Liver (tissue), 9 donors: ENCODE data around the gene PAN2. TPM values are rescaled to one million over a fixed set of nuclear protein-coding genes. Genes with fewer than 3 reads are reported as not detected.

ENCODE experiments used
- DNase-seq: peaks from one replicate; pipeline ENCODE4 v3.0.0-alpha.2; 2017; ENCODE audit warnings: low spot score
- H3K27ac ChIP-seq, 2 donors: one replicate each; pipeline ENCODE4 v1.7.0; 2013; ENCODE audit warnings: inconsistent platforms in 2 of 2, low read length in 2 of 2, control low read depth in 1 of 2, low read depth in 1 of 2, mild to moderate bottlenecking in 1 of 2
- H3K27me3 ChIP-seq, 4 donors: one replicate each; pipeline versions ENCODE4 v1.6.1 to v1.7.0; 2013; ENCODE audit warnings: low read length in 3 of 4, inconsistent platforms in 1 of 4, mild to moderate bottlenecking in 1 of 4, moderate library complexity in 1 of 4; ENCODE audit not compliant: control insufficient read depth in 4 of 4, insufficient read depth in 4 of 4
- H3K36me3 ChIP-seq, 4 donors: one replicate each; pipeline versions ENCODE4 v1.6.1 to v1.7.0; 2013; ENCODE audit warnings: low read length in 3 of 4, mild to moderate bottlenecking in 3 of 4, low read depth in 1 of 4, moderate library complexity in 1 of 4; ENCODE audit not compliant: control insufficient read depth in 4 of 4, insufficient read depth in 3 of 4
- H3K4me1 ChIP-seq, 4 donors: one replicate each; pipeline versions ENCODE4 v1.6.1 to v1.7.0; 2013; ENCODE audit warnings: low read length in 3 of 4, mild to moderate bottlenecking in 3 of 4, moderate library complexity in 1 of 4; ENCODE audit not compliant: control insufficient read depth in 4 of 4, insufficient read depth in 4 of 4
- H3K4me3 ChIP-seq, 3 donors: one replicate each; pipeline versions ENCODE4 v1.6.1 to v1.7.0; 2013; ENCODE audit warnings: low read length in 3 of 3, control low read depth in 1 of 3, low read depth in 1 of 3, mild to moderate bottlenecking in 1 of 3
- H3K9ac ChIP-seq, 2 donors: one replicate each; pipeline ENCODE4 v1.7.0; 2013; ENCODE audit warnings: low read length in 2 of 2, mild to moderate bottlenecking in 2 of 2, moderate library complexity in 2 of 2, control low read depth in 1 of 2, low read depth in 1 of 2
- H3K9me3 ChIP-seq, 4 donors: one replicate each; pipeline versions ENCODE4 v1.6.1 to v1.7.0; 2013; ENCODE audit warnings: low read length in 3 of 4; ENCODE audit not compliant: control insufficient read depth in 4 of 4
- EGR1 ChIP-seq, 2 donors: IDR thresholded peaks; 2 replicates each; pipeline ENCODE4 v1.6.1; 2016 to 2018; ENCODE audit warnings: antibody characterized with exemption in 2 of 2, low read depth in 2 of 2
- FOXA1 ChIP-seq: IDR thresholded peaks from 2 replicates; pipeline ENCODE4 v1.6.1; 2016; ENCODE audit warnings: antibody characterized with exemption
- FOXA2 ChIP-seq: IDR thresholded peaks from 2 replicates; pipeline ENCODE4 v1.6.1; 2016; ENCODE audit warnings: antibody characterized with exemption
- GABPA ChIP-seq, 2 donors: IDR thresholded peaks in 1 of 2; conservative IDR thresholded peaks in 1 of 2; 2 replicates each; pipeline ENCODE4 v1.6.1; 2016; ENCODE audit warnings: antibody characterized with exemption in 2 of 2, mild to moderate bottlenecking in 1 of 2, moderate library complexity in 1 of 2
- HNF4A ChIP-seq, 2 donors: conservative IDR thresholded peaks; 2 replicates each; pipeline ENCODE4 v1.6.1; 2016; ENCODE audit warnings: antibody characterized with exemption in 2 of 2, mild to moderate bottlenecking in 2 of 2
- HNF4G ChIP-seq: IDR thresholded peaks from 2 replicates; pipeline ENCODE4 v1.6.1; 2016; ENCODE audit warnings: antibody characterized with exemption
- JUND ChIP-seq, 2 donors: IDR thresholded peaks; 2 replicates each; pipeline ENCODE4 v1.6.1; 2016; ENCODE audit warnings: antibody characterized with exemption in 2 of 2
- NR2F2 ChIP-seq: IDR thresholded peaks from 2 replicates; pipeline ENCODE4 v1.6.1; 2016; ENCODE audit warnings: antibody characterized with exemption
- RAD21 ChIP-seq, 2 donors: IDR thresholded peaks; 2 replicates each; pipeline ENCODE4 v1.6.1; 2016; ENCODE audit warnings: antibody characterized with exemption in 2 of 2, mild to moderate bottlenecking in 2 of 2
- RXRA ChIP-seq, 2 donors: IDR thresholded peaks; 2 replicates each; pipeline ENCODE4 v1.6.1; 2017 to 2018; ENCODE audit warnings: antibody characterized with exemption in 2 of 2, mild to moderate bottlenecking in 1 of 2
- SP1 ChIP-seq: IDR thresholded peaks from 2 replicates; pipeline ENCODE4 v1.6.1; 2018; ENCODE audit warnings: antibody characterized with exemption, mild to moderate bottlenecking
- TAF1 ChIP-seq: conservative IDR thresholded peaks from 2 replicates; pipeline ENCODE4 v1.6.1; 2016; ENCODE audit warnings: antibody characterized with exemption, mild to moderate bottlenecking
- YY1 ChIP-seq: IDR thresholded peaks from 2 replicates; pipeline ENCODE4 v1.6.1; 2016; ENCODE audit warnings: antibody characterized with exemption, mild to moderate bottlenecking
- WGBS: extraction: QIAGEN DNeasy Blood & Tissue Kit; methylation state at CpG from one replicate; pipeline ENCODE4 v1.1.7; 2013; 5-methylcytosine and 5-hydroxymethylcytosine counted together
- polyA plus RNA-seq, 2 donors: library from polyadenylated mRNA; stranded (reverse) in 1 of 2; unstranded in 1 of 2; fragments of 200-250 nt in 1 of 2; fragments of >200 nt in 1 of 2; fragmentation: Nextera tagmentation in 1 of 2; extraction: Ambion mirVana in 1 of 2; gene quantifications; one replicate each; pipeline versions ENCODE4 v1.2.1 to v1.2.3, GENCODE V29; 2013 to 2015
- total RNA-seq, 2 donors: library from RNA; depleted of rRNA; stranded (reverse); fragments of >200 nt; gene quantifications; one replicate each; pipeline ENCODE4 v1.2.3, GENCODE V29; 2014
- TF ChIP-seq, protein P1 (sequence below): IDR thresholded peaks from 2 replicates; pipeline ENCODE4 v1.6.1; 2016; ENCODE audit warnings: antibody characterized with exemption
- TF ChIP-seq, protein P2 (sequence below): fragments of 150-350 bp; IDR thresholded peaks from 2 replicates; pipeline ENCODE4 v1.5.1; 2017; ENCODE audit warnings: improper control_type of control experiment, low read depth, low read length; ENCODE audit not compliant: missing input control
- TF ChIP-seq, protein P3 (sequence below): IDR thresholded peaks from 2 replicates; pipeline ENCODE4 v1.6.1; 2016; ENCODE audit warnings: antibody characterized with exemption, mild to moderate bottlenecking
- TF ChIP-seq, protein P4 (sequence below): IDR thresholded peaks from 2 replicates; pipeline ENCODE4 v1.6.1; 2016; ENCODE audit warnings: antibody characterized with exemption
- TF ChIP-seq, protein P5 (sequence below): IDR thresholded peaks from 2 replicates; pipeline ENCODE4 v1.6.1; 2016; ENCODE audit warnings: antibody characterized with exemption
- donor health status: healthy.
- donor health status: healthy.
- donor health status: healthy.
- donor health status: healthy.
- donor health status: healthy.

PAN2 gene
- total and polyA plus RNA-seq, 4 donors = 20.5 to 92.4 (median 27.7) TPM

DNA sequence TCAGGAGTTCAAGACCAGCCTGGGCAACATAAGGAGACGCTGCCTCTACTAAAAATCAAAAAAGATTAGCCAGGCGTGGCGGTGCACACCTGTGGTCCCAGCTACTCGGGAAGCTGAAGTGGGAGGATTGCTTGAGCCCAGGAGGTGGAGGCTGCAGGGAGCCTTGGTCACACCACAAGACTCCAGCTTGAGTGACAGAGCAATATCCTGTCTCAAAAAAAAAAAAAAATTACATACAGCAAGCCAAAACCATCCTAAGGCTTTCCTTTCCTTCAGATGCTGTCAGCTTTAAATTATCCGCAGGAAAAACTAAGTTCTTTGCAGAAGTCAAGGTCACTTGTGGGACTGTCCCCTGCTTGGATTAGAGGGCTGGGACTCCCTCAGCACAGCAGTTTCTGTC lies 35.0 kb downstream of the PAN2 start:
- H3K9me3 ChIP-seq = no peaks in the 10 kb centered on the region
- H3K4me1 ChIP-seq = peaks cover 15 to 66% (median 63%) of the 10 kb centered on the region in 4 donors
- peak overlapping the region in 1 of 2 donors; percentile 95 for H3K27ac ChIP-seq
- 65% methylated on average over 5 of the region's 5 CpGs for WGBS
- no peak for TF ChIP-seq NR2F2
- TF ChIP-seq, protein P1, sequence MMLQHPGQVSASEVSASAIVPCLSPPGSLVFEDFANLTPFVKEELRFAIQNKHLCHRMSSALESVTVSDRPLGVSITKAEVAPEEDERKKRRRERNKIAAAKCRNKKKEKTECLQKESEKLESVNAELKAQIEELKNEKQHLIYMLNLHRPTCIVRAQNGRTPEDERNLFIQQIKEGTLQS = no peak
- TF ChIP-seq SP1 = no peak
- no peak for TF ChIP-seq HNF4A (conservative IDR thresholded peaks at IDR 0.05)
- no peak for TF ChIP-seq JUND (IDR thresholded peaks at IDR 0.05)
- no peak for TF ChIP-seq EGR1 (IDR thresholded peaks at IDR 0.05; ENCODE audit: low read depth in 2 of 2)
- TF ChIP-seq HNF4G = no peak
- TF ChIP-seq, protein P2, sequence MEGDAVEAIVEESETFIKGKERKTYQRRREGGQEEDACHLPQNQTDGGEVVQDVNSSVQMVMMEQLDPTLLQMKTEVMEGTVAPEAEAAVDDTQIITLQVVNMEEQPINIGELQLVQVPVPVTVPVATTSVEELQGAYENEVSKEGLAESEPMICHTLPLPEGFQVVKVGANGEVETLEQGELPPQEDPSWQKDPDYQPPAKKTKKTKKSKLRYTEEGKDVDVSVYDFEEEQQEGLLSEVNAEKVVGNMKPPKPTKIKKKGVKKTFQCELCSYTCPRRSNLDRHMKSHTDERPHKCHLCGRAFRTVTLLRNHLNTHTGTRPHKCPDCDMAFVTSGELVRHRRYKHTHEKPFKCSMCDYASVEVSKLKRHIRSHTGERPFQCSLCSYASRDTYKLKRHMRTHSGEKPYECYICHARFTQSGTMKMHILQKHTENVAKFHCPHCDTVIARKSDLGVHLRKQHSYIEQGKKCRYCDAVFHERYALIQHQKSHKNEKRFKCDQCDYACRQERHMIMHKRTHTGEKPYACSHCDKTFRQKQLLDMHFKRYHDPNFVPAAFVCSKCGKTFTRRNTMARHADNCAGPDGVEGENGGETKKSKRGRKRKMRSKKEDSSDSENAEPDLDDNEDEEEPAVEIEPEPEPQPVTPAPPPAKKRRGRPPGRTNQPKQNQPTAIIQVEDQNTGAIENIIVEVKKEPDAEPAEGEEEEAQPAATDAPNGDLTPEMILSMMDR = no peak
- TF ChIP-seq, protein P3, sequence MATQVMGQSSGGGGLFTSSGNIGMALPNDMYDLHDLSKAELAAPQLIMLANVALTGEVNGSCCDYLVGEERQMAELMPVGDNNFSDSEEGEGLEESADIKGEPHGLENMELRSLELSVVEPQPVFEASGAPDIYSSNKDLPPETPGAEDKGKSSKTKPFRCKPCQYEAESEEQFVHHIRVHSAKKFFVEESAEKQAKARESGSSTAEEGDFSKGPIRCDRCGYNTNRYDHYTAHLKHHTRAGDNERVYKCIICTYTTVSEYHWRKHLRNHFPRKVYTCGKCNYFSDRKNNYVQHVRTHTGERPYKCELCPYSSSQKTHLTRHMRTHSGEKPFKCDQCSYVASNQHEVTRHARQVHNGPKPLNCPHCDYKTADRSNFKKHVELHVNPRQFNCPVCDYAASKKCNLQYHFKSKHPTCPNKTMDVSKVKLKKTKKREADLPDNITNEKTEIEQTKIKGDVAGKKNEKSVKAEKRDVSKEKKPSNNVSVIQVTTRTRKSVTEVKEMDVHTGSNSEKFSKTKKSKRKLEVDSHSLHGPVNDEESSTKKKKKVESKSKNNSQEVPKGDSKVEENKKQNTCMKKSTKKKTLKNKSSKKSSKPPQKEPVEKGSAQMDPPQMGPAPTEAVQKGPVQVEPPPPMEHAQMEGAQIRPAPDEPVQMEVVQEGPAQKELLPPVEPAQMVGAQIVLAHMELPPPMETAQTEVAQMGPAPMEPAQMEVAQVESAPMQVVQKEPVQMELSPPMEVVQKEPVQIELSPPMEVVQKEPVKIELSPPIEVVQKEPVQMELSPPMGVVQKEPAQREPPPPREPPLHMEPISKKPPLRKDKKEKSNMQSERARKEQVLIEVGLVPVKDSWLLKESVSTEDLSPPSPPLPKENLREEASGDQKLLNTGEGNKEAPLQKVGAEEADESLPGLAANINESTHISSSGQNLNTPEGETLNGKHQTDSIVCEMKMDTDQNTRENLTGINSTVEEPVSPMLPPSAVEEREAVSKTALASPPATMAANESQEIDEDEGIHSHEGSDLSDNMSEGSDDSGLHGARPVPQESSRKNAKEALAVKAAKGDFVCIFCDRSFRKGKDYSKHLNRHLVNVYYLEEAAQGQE = no peak
- no peak for TF ChIP-seq TAF1
- no peak for TF ChIP-seq RXRA (IDR thresholded peaks at IDR 0.05)
- no peak for TF ChIP-seq RAD21 (IDR thresholded peaks at IDR 0.05)
- TF ChIP-seq, protein P4, sequence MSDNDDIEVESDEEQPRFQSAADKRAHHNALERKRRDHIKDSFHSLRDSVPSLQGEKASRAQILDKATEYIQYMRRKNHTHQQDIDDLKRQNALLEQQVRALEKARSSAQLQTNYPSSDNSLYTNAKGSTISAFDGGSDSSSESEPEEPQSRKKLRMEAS = no peak
- TF ChIP-seq GABPA (IDR thresholded peaks at IDR 0.05 in 1 of 2, conservative IDR thresholded peaks at IDR 0.05 in 1 of 2) = no peak
- TF ChIP-seq FOXA2 = no peak
- TF ChIP-seq, protein P5, sequence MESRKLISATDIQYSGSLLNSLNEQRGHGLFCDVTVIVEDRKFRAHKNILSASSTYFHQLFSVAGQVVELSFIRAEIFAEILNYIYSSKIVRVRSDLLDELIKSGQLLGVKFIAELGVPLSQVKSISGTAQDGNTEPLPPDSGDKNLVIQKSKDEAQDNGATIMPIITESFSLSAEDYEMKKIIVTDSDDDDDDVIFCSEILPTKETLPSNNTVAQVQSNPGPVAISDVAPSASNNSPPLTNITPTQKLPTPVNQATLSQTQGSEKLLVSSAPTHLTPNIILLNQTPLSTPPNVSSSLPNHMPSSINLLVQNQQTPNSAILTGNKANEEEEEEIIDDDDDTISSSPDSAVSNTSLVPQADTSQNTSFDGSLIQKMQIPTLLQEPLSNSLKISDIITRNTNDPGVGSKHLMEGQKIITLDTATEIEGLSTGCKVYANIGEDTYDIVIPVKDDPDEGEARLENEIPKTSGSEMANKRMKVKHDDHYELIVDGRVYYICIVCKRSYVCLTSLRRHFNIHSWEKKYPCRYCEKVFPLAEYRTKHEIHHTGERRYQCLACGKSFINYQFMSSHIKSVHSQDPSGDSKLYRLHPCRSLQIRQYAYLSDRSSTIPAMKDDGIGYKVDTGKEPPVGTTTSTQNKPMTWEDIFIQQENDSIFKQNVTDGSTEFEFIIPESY = no peak
- no peak for TF ChIP-seq YY1
- no peak for TF ChIP-seq FOXA1
- no peaks in the 10 kb centered on the region for H3K27me3 ChIP-seq
- peak overlapping the region; percentile 70 to 97 (median 96) for H3K4me3 ChIP-seq
- H3K36me3 ChIP-seq = peaks cover 0 to 2% (median 0%) of the 10 kb centered on the region in 4 donors
- peak overlapping the region; percentile 22 to 80 for H3K9ac ChIP-seq
- DNase-seq = no peak
